ENCODE data around the gene RTKN2. TPM values are rescaled to one million over a fixed set of nuclear protein-coding genes. Genes with fewer than 3 reads are reported as not detected.
A peak's percentile ranks its signal among the peaks of the same experiment; 100 is the strongest.

The RTKN2 gene
- total RNA-seq, 2 donors from 2014 or later: 2.1 to 3.6 TPM

DNA sequence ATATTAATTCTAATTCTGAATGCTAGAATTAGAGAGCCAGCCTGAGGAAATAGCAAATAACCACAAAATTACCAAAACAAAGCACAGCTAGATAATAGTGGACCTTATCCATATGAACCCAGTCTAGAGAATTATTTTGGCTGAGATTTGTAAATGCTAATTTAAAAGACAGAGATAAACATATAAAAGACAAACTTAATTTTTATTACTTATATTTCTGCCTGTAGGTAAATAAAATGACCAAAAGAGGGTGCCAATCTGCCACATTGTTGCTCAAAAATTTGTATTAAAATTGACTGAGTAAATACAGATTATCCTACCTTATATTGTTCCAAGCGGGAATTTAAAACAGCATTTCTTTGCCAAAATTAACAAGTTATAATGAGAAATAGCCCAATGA lies 20.2 kb downstream of the RTKN2 start:
- 87% methylated on average over 1 of the region's 1 CpG for WGBS
- H3K27me3 ChIP-seq (replicated peaks; ENCODE audit: insufficient read depth): no peaks in the 10 kb centered on the region
- intact Hi-C loops (cut with DNase I): loop anchor here (5.0 kb wide), 1 partner anchor 1436 kb away; no protein-coding TSS in a partner anchor
- TF ChIP-seq POLR2A (IDR thresholded peaks at IDR 0.05) (no peak), POLR2AphosphoS5 (IDR thresholded peaks at IDR 0.05) (no peak)
- TF ChIP-seq, protein P1, sequence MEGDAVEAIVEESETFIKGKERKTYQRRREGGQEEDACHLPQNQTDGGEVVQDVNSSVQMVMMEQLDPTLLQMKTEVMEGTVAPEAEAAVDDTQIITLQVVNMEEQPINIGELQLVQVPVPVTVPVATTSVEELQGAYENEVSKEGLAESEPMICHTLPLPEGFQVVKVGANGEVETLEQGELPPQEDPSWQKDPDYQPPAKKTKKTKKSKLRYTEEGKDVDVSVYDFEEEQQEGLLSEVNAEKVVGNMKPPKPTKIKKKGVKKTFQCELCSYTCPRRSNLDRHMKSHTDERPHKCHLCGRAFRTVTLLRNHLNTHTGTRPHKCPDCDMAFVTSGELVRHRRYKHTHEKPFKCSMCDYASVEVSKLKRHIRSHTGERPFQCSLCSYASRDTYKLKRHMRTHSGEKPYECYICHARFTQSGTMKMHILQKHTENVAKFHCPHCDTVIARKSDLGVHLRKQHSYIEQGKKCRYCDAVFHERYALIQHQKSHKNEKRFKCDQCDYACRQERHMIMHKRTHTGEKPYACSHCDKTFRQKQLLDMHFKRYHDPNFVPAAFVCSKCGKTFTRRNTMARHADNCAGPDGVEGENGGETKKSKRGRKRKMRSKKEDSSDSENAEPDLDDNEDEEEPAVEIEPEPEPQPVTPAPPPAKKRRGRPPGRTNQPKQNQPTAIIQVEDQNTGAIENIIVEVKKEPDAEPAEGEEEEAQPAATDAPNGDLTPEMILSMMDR (IDR thresholded peaks at IDR 0.05): no peak
- H3K9me3 ChIP-seq: no peaks in the 10 kb centered on the region
- DNase-seq (ENCODE audit: low spot score): no peak
- H3K27ac ChIP-seq: no peak overlapping the region
- H3K4me1 ChIP-seq (replicated peaks): no peaks in the 10 kb centered on the region
- H3K4me3 ChIP-seq: no peak overlapping the region
- no peaks in the 10 kb centered on the region for H3K36me3 ChIP-seq

DNA sequence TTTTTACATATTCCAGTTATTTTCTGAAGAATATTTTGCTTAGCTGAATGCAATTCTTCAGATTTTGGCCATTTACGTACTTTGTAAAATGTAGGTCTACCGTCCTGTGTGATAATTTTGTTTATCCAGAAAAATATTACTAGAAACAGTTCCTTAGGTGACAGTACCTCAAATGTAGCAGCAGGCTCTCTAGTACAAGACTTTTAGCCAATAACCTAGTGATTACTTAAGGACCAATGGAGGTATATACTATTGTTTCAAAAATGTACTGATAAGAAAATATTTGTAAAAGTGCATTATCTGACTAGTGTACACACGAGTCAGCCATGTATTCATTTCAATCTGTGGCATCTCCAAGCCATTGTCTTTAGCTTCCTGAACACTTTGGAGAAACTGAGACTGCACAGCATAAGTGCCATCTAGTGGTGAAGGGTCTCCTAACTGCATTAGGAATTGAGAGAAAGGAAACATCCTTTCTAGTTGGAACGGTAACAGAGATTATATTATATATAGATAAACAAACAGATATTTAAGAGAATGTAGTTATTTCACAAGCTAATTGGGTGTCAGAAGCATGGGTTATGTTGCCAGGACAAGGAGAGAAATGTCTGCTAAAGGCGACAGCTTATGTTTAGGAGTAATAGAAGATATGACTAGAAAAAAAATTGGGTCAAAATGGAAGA lies 23.7 kb downstream of the RTKN2 start:
- Histone ChIP-seq H3K4me3 (no peak overlapping the region), H3K27me3 (replicated peaks; ENCODE audit: insufficient read depth) (no peaks in the 10 kb centered on the region), H3K4me1 (replicated peaks) (no peaks in the 10 kb centered on the region), H3K9me3 (no peaks in the 10 kb centered on the region), H3K27ac (no peak overlapping the region), H3K36me3 (no peaks in the 10 kb centered on the region)
- peak; percentile 67 for DNase-seq (ENCODE audit: low spot score)
- 32% methylated on average over 5 of the region's 5 CpGs for WGBS
- intact Hi-C loops (cut with DNase I): loop anchor here (2.0 to 5.0 kb wide), 3 partner anchors 208 to 1433 kb away; partner anchors contain the start of gene ARID5B
- TF ChIP-seq, protein P1 (IDR thresholded peaks at IDR 0.05): peak; percentile 65 to 91 (median 86)
- TF ChIP-seq POLR2AphosphoS5 (IDR thresholded peaks at IDR 0.05) (peak; percentile 82), POLR2A (IDR thresholded peaks at IDR 0.05) (no peak)

DNA sequence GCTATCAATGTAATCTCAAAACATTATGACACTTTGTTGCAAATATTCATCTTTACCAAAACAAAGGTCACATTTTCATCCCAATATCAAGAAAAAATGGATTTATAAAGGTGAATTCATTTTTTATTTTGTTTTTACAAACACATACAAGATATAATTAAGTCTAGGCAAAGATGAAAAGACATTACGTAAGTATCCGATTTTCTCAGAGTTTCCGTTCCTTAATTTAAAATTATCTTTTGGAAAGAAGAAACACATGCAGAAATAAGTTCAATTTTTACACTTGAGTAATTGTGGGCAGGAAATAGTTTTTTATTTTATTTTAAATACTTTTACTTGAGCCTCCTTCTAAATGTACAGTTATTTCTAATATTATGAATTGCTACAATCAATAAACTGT lies 24.6 kb downstream of the RTKN2 start:
- 88% methylated on average over 3 of the region's 3 CpGs for WGBS
- Histone ChIP-seq H3K27me3 (replicated peaks; ENCODE audit: insufficient read depth) (no peaks in the 10 kb centered on the region), H3K27ac (no peak overlapping the region), H3K9me3 (no peaks in the 10 kb centered on the region), H3K36me3 (no peaks in the 10 kb centered on the region), H3K4me1 (replicated peaks) (no peaks in the 10 kb centered on the region), H3K4me3 (no peak overlapping the region)
- DNase-seq (ENCODE audit: low spot score): no peak
- TF ChIP-seq POLR2AphosphoS5 (IDR thresholded peaks at IDR 0.05): no peak
- TF ChIP-seq POLR2A (IDR thresholded peaks at IDR 0.05): no peak
- TF ChIP-seq, protein P1 (IDR thresholded peaks at IDR 0.05): no peak
- intact Hi-C loops (cut with DNase I): loop anchor here (2.0 to 5.0 kb wide), 2 partner anchors 207 to 342 kb away; partner anchors contain the start of gene ARID5B

DNA sequence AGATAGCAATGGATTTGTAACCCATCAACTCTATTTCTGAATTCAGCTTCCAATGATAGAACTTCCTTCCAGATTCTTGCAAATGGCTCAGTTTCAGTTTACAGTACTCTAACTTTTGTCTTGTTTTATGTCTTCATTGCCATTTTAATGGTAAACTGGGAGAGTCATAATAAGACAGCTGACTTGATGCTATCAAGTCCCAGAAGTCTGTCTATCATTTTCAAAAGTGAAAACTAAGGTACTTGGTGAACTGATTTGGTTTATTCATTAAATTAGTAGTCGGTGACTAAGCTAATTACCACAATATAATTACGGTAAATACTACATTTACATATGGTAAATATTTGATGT lies 25.0 kb downstream of the RTKN2 start:
- intact Hi-C loops (cut with DNase I): loop anchor here (5.0 kb wide), 1 partner anchor 341 kb away; the partner anchor contains the start of gene ARID5B
- H3K27me3 ChIP-seq (replicated peaks; ENCODE audit: insufficient read depth): no peaks in the 10 kb centered on the region
- WGBS: 83% methylated on average over 2 of the region's 2 CpGs
- no peak for TF ChIP-seq POLR2A (IDR thresholded peaks at IDR 0.05)
- TF ChIP-seq, protein P1 (IDR thresholded peaks at IDR 0.05): no peak
- no peak for TF ChIP-seq POLR2AphosphoS5 (IDR thresholded peaks at IDR 0.05)
- H3K36me3 ChIP-seq: no peaks in the 10 kb centered on the region
- no peaks in the 10 kb centered on the region for H3K4me1 ChIP-seq (replicated peaks)
- no peak for DNase-seq (ENCODE audit: low spot score)
- no peaks in the 10 kb centered on the region for H3K9me3 ChIP-seq
- no peak overlapping the region for H3K4me3 ChIP-seq
- peak overlapping the region in 1 of 2 donors; percentile 16 for H3K27ac ChIP-seq
